ENCODE results near the gene HYDIN.

GRCh38 chr16:71255721-71256120 lies 25.2 kb upstream of the HYDIN start:
- no peak for TF ChIP-seq CTCF (IDR thresholded peaks at IDR 0.05)
- no peak for TF ChIP-seq POLR2A (IDR thresholded peaks at IDR 0.05)

Data from heart left ventricle (tissue), 13 donors.